NCI-H128 (cell line): Measurements from ENCODE around the gene C9orf153.
"Not testable (repeated sequence)": the region's sequence is repeated elsewhere in the genome, so short reads cannot be mapped to it uniquely, and the experiment has no call there.

Experiments
- DNase-seq: peaks from one replicate; lab custom pipeline; 2025; ENCODE audit not compliant: unreplicated experiment; lab: John Stamatoyannopoulos, UW

C9orf153 gene

GRCh38 chr9:86259557-86259956 lies at the start of gene C9orf153:
Gene C9orf153 (minus strand): TSS chr9:86259657. CDS start chr9:86229603, 30,054 bp downstream.
- no peak for DNase-seq

GRCh38 chr9:86308687-86309086 lies 49.2 kb upstream of the C9orf153 start:
- DNase-seq, result no peak

- DNase-seq, result no peak
Measured at GRCh38 chr9:86304236-86304730, 44.8 kb upstream of the C9orf153 start.

- DNase-seq, result no peak
Measured at GRCh38 chr9:86303316-86303975, 44.0 kb upstream of the C9orf153 start.

- no peak for DNase-seq
Measured at GRCh38 chr9:86301686-86302085, 42.2 kb upstream of the C9orf153 start.

GRCh38 chr9:86300701-86301100 lies 41.2 kb upstream of the C9orf153 start:
- no peak for DNase-seq

GRCh38 chr9:86298873-86299272 lies 39.4 kb upstream of the C9orf153 start:
- no peak for DNase-seq

GRCh38 chr9:86290341-86290740 lies 30.9 kb upstream of the C9orf153 start:
- DNase-seq, result not testable (repeated sequence)

- no peak for DNase-seq
Measured at GRCh38 chr9:86288499-86289198, 29.2 kb upstream of the C9orf153 start.

- DNase-seq, result no peak
Measured at GRCh38 chr9:86287013-86287412, 27.6 kb upstream of the C9orf153 start.

GRCh38 chr9:86286278-86286677 lies 26.8 kb upstream of the C9orf153 start:
- DNase-seq, result no peak

GRCh38 chr9:86285261-86285660 lies 25.8 kb upstream of the C9orf153 start:
- DNase-seq, result no peak

- no peak for DNase-seq
Measured at GRCh38 chr9:86282979-86283535, 23.6 kb upstream of the C9orf153 start.

GRCh38 chr9:86282077-86282978 lies 22.9 kb upstream of the C9orf153 start, which contains the start of gene ISCA1:
Gene ISCA1 (minus strand): TSS chr9:86282538. CDS start chr9:86282458, 80 bp downstream.
- DNase-seq, result peak; percentile 88

- no peak for DNase-seq
Measured at GRCh38 chr9:86281593-86282076, 22.2 kb upstream of the C9orf153 start.

GRCh38 chr9:86280580-86280979 lies 21.1 kb upstream of the C9orf153 start:
- DNase-seq, result no peak

- no peak for DNase-seq
Measured at GRCh38 chr9:86279839-86280238, 20.4 kb upstream of the C9orf153 start.

GRCh38 chr9:86277072-86277471 lies 17.6 kb upstream of the C9orf153 start:
- no peak for DNase-seq

- no peak for DNase-seq
Measured at GRCh38 chr9:86275962-86276361, 16.5 kb upstream of the C9orf153 start.

- DNase-seq, result no peak
Measured at GRCh38 chr9:86274821-86275643, 15.6 kb upstream of the C9orf153 start.
